C4-2B (cell line): ENCODE data around the gene GALNT3.

Experiments used
- H3K27ac ChIP-seq: fragments of 450-650 bp; 2 replicates; pipeline ENCODE4 v1.5.1; 2017
- CTCF ChIP-seq: fragments of 450-650 bp; conservative IDR thresholded peaks from 2 replicates; pipeline ENCODE4 v1.5.1; 2017; ENCODE audit warnings: mild to moderate bottlenecking
- ZFX ChIP-seq: fragments of 450-650 bp; IDR thresholded peaks from 2 replicates; pipeline ENCODE4 v1.6.1; 2017

Gene GALNT3

GRCh38 chr2:165827921-165828276 is 33.9 kb upstream of the GALNT3 start:
- TF ChIP-seq ZFX = no peak
- no peak for TF ChIP-seq CTCF
- no peak overlapping the region for H3K27ac ChIP-seq

GRCh38 chr2:165827016-165827920 is 33.2 kb upstream of the GALNT3 start:
- no peak for TF ChIP-seq ZFX
- TF ChIP-seq CTCF = no peak

GRCh38 chr2:165825041-165825440 is 31.0 kb upstream of the GALNT3 start:
- TF ChIP-seq CTCF (no peak), ZFX (no peak)
- H3K27ac ChIP-seq = no peak overlapping the region

More at GRCh38 chr2:165827016-165827920, 33.2 kb upstream of the GALNT3 start:
- H3K27ac ChIP-seq = no peak overlapping the region

GRCh38 chr2:165820296-165820695 is 26.2 kb upstream of the GALNT3 start:
- TF ChIP-seq CTCF (no peak), ZFX (no peak)

GRCh38 chr2:165818920-165819319 is 24.9 kb upstream of the GALNT3 start:
- TF ChIP-seq CTCF (no peak), ZFX (no peak)
- H3K27ac ChIP-seq = no peak overlapping the region

More at GRCh38 chr2:165820296-165820695, 26.2 kb upstream of the GALNT3 start:
- H3K27ac ChIP-seq = no peak overlapping the region; the same call in 1 of the 2 replicates

GRCh38 chr2:165815299-165816141 is 21.5 kb upstream of the GALNT3 start:
- no peak for TF ChIP-seq CTCF
- no peak for TF ChIP-seq ZFX
- H3K27ac ChIP-seq = no peak overlapping the region

- no peak overlapping the region for H3K27ac ChIP-seq
- TF ChIP-seq CTCF (no peak), ZFX (no peak)
Measured at GRCh38 chr2:165814473-165814872, 20.4 kb upstream of the GALNT3 start.
